Caco-2 (cell line): ENCODE measurements around the gene UPP1. TPM values are rescaled to one million over a fixed set of nuclear protein-coding genes. Genes with fewer than 3 reads are reported as not detected.
A peak's percentile ranks its signal among the peaks of the same experiment; 100 is the strongest.

ENCODE experiments used
- BruUV-seq: library from RNA; stranded (reverse); fragments of 400-500 nt; replicated peaks from 2 replicates; lab custom pipeline; 2021; lab: Mats Ljungman, UMichigan
- CTCF ChIA-PET: fragments of 300-600 bp; sonication (Branson Sonifier 250); formaldehyde crosslinking; loops from one replicate; lab custom pipeline; 2022; ENCODE audit warnings: antibody characterized with exemption; lab: Charles Lee
- POLR2A ChIA-PET: fragments of 300-600 bp; sonication (Branson Sonifier 250); formaldehyde crosslinking; loops from one replicate; lab custom pipeline; 2022; ENCODE audit warnings: antibody characterized with exemption; lab: Charles Lee
- DNase-seq, 2 experiments: peaks; one replicate each; pipeline versions ENCODE4 v3.0.0 to v3.0.0-alpha.2; 2020 to 2022
- H3K27me3 ChIP-seq: replicated peaks from 2 replicates; pipeline ENCODE4 v1.6.0; 2011; ENCODE audit warnings: low read length; ENCODE audit not compliant: control insufficient read depth, insufficient read depth
- H3K36me3 ChIP-seq: 2 replicates; pipeline ENCODE4 v1.5.1; 2011; ENCODE audit warnings: low read length; ENCODE audit not compliant: control insufficient read depth, insufficient read depth
- H3K4me1 ChIP-seq: fragments of 250-450 bp; sonication (Bioruptor Pico); 2 replicates; pipeline ENCODE4 v1.5.1; 2020; ENCODE audit warnings: mild to moderate bottlenecking
- H3K4me3 ChIP-seq: 2 replicates; pipeline ENCODE4 v1.5.1; 2011; ENCODE audit warnings: low read depth, mild to moderate bottlenecking, control low read depth, low read length
- H3K9me3 ChIP-seq: fragments of 250-450 bp; sonication (Bioruptor Pico); 2 replicates; pipeline ENCODE4 v1.5.1; 2020; ENCODE audit warnings: mild to moderate bottlenecking, moderate library complexity
- H3K27ac Mint-ChIP-seq: one replicate; pipeline ENCODE4 v1.8.0; 2022; ENCODE audit warnings: mixed read lengths; ENCODE audit not compliant: unreplicated experiment
- H3K27me3 Mint-ChIP-seq: one replicate; pipeline ENCODE4 v1.8.0; 2022; ENCODE audit warnings: mixed read lengths; ENCODE audit not compliant: insufficient read depth, unreplicated experiment
- H3K36me3 Mint-ChIP-seq: one replicate; pipeline ENCODE4 v1.8.0; 2022; ENCODE audit warnings: mild to moderate bottlenecking, mixed read lengths; ENCODE audit not compliant: insufficient read depth, unreplicated experiment
- H3K4me1 Mint-ChIP-seq: one replicate; pipeline ENCODE4 v1.8.0; 2022; ENCODE audit warnings: low read depth, mixed read lengths; ENCODE audit not compliant: unreplicated experiment
- H3K4me3 Mint-ChIP-seq: one replicate; pipeline ENCODE4 v1.8.0; 2022; ENCODE audit warnings: mild to moderate bottlenecking, moderate library complexity, mixed read lengths; ENCODE audit not compliant: unreplicated experiment
- H3K9me3 Mint-ChIP-seq: one replicate; pipeline ENCODE4 v1.8.0; 2022; ENCODE audit warnings: mixed read lengths; ENCODE audit not compliant: unreplicated experiment
- CTCF ChIP-seq, 2 experiments: fragments of 200-600 bp in 1 of 2; IDR thresholded peaks; 1 replicate in 1 of 2; 2 replicates in 1 of 2; pipeline versions ENCODE4 v1.5.1 to v1.8.0; 2011 to 2022; ENCODE audit warnings: antibody characterized with exemption in 1 of 2, control low read depth in 1 of 2, inconsistent platforms in 1 of 2, low read depth in 1 of 2, low read length in 1 of 2, mild to moderate bottlenecking in 1 of 2, moderate library complexity in 1 of 2; ENCODE audit not compliant: insufficient read depth in 1 of 2, severe bottlenecking in 1 of 2, unreplicated experiment in 1 of 2
- intact Hi-C: fragments of 100-400 bp; cut with micrococcal nuclease; formaldehyde crosslinking; loops from one replicate; pipeline ENCODE4 v1.10.0; 2022; ENCODE audit not compliant: unreplicated experiment
- total RNA-seq: library from RNA; stranded (reverse); gene quantifications from 2 replicates; pipeline ENCODE4 v1.2.3, GENCODE V29; 2022

UPP1 gene
- total RNA-seq, 1 experiment from 2014 or later, result 20.6 TPM

- peak overlapping the region; percentile 78 for H3K27ac Mint-ChIP-seq
- H3K4me1 ChIP-seq, result peaks cover 31% of the 10 kb centered on the region
- no peaks in the 10 kb centered on the region for H3K27me3 ChIP-seq
- no peak for DNase-seq
- H3K9me3 Mint-ChIP-seq, result peaks cover 28% of the 10 kb centered on the region
- intact Hi-C loops, result no loop called here
- no peaks in the 10 kb centered on the region for H3K27me3 Mint-ChIP-seq
- H3K9me3 ChIP-seq, result peaks cover 21% of the 10 kb centered on the region
- H3K4me3 ChIP-seq, result no peak overlapping the region
- POLR2A ChIA-PET, result no interaction called here
- TF ChIP-seq CTCF (IDR thresholded peaks at IDR 0.05; ENCODE audit: insufficient read depth in 1 of 2, low read depth in 1 of 2, low read length in 1 of 2, severe bottlenecking in 1 of 2, unreplicated experiment in 1 of 2), result no peak
- CTCF ChIA-PET, result no interaction called here
- H3K36me3 ChIP-seq, result no peaks in the 10 kb centered on the region
- no TSS peak for BruUV-seq
- peaks cover 37% of the 10 kb centered on the region for H3K4me1 Mint-ChIP-seq
- H3K4me3 Mint-ChIP-seq, result no peak overlapping the region
- H3K36me3 Mint-ChIP-seq, result peaks cover 5% of the 10 kb centered on the region
Observed at GRCh38 chr7:48148311-48148710, 59.2 kb downstream of the UPP1 start.

- no TSS peak for BruUV-seq
- Histone ChIP-seq H3K36me3 (no peaks in the 10 kb centered on the region), H3K27me3 (no peaks in the 10 kb centered on the region), H3K9me3 (peaks cover 19% of the 10 kb centered on the region), H3K4me3 (no peak overlapping the region), H3K4me1 (peaks cover 28% of the 10 kb centered on the region)
- ChIA-PET POLR2A (no interaction called here), CTCF (no interaction called here)
- intact Hi-C loops, result no loop called here
- no peaks in the 10 kb centered on the region for H3K27me3 Mint-ChIP-seq
- H3K27ac Mint-ChIP-seq, result no peak overlapping the region
- DNase-seq, result no peak
- no peak for TF ChIP-seq CTCF (IDR thresholded peaks at IDR 0.05; ENCODE audit: insufficient read depth in 1 of 2, low read depth in 1 of 2, low read length in 1 of 2, severe bottlenecking in 1 of 2, unreplicated experiment in 1 of 2)
- no peaks in the 10 kb centered on the region for H3K36me3 Mint-ChIP-seq
- H3K4me1 Mint-ChIP-seq, result peaks cover 30% of the 10 kb centered on the region
- peaks cover 20% of the 10 kb centered on the region for H3K9me3 Mint-ChIP-seq
- no peak overlapping the region for H3K4me3 Mint-ChIP-seq
Observed at GRCh38 chr7:48149058-48149457, 60.0 kb downstream of the UPP1 start.

GRCh38 chr7:48150086-48150485 is 61.0 kb downstream of the UPP1 start:
- Histone ChIP-seq H3K4me1 (peaks cover 21% of the 10 kb centered on the region), H3K9me3 (peaks cover 10% of the 10 kb centered on the region; the same call in 1 of the 2 replicates), H3K4me3 (no peak overlapping the region), H3K27me3 (no peaks in the 10 kb centered on the region), H3K36me3 (no peaks in the 10 kb centered on the region)
- DNase-seq, result no peak
- H3K36me3 Mint-ChIP-seq, result no peaks in the 10 kb centered on the region
- intact Hi-C loops, result no loop called here
- CTCF ChIA-PET, result no interaction called here
- H3K9me3 Mint-ChIP-seq, result peaks cover 19% of the 10 kb centered on the region
- H3K27ac Mint-ChIP-seq, result no peak overlapping the region
- peaks cover 2% of the 10 kb centered on the region for H3K27me3 Mint-ChIP-seq
- H3K4me1 Mint-ChIP-seq, result peaks cover 31% of the 10 kb centered on the region
- no TSS peak for BruUV-seq
- POLR2A ChIA-PET, result no interaction called here
- H3K4me3 Mint-ChIP-seq, result no peak overlapping the region
- TF ChIP-seq CTCF (IDR thresholded peaks at IDR 0.05; ENCODE audit: insufficient read depth in 1 of 2, low read depth in 1 of 2, low read length in 1 of 2, severe bottlenecking in 1 of 2, unreplicated experiment in 1 of 2), result no peak
